Neural crest cell (in vitro differentiated cells): ENCODE measurements around the gene RFX3. TPM values are rescaled to one million over a fixed set of nuclear protein-coding genes. Genes with fewer than 3 reads are reported as not detected.

Source experiments
- DNase-seq: peaks from one replicate; pipeline ENCODE4 v3.0.0; 2021; ENCODE audit warnings: low read depth, mixed read lengths, low spot score
- H3K27ac Mint-ChIP-seq: one replicate; pipeline ENCODE4 v1.8.0; 2021; ENCODE audit warnings: mild to moderate bottlenecking, mixed read lengths; ENCODE audit not compliant: unreplicated experiment
- H3K27me3 Mint-ChIP-seq: 2 replicates; pipeline ENCODE4 v1.8.0; 2021; ENCODE audit warnings: low read depth, mild to moderate bottlenecking, mixed read lengths
- H3K36me3 Mint-ChIP-seq: 2 replicates; pipeline ENCODE4 v1.8.0; 2021; ENCODE audit warnings: low read depth, mild to moderate bottlenecking, mixed read lengths
- H3K4me1 Mint-ChIP-seq: 2 replicates; pipeline ENCODE4 v1.8.0; 2021; ENCODE audit warnings: mixed read lengths
- H3K4me3 Mint-ChIP-seq: one replicate; pipeline ENCODE4 v1.8.0; 2021; ENCODE audit warnings: mild to moderate bottlenecking, mixed read lengths
- H3K9me3 Mint-ChIP-seq: 2 replicates; pipeline ENCODE4 v1.8.0; 2021; ENCODE audit warnings: mixed read lengths
- total RNA-seq: library from RNA; stranded (reverse); gene quantifications from 2 replicates; pipeline ENCODE4 v1.2.1, GENCODE V29; 2021
- TF ChIP-seq, protein P1 (sequence below): fragments of 200-600 bp; sonication (generic); conservative IDR thresholded peaks from 2 replicates; pipeline ENCODE4 v1.5.0; 2021; ENCODE audit warnings: antibody characterized with exemption, mild to moderate bottlenecking

The RFX3 gene
- total RNA-seq, 1 donor from 2014 or later: 46.9 TPM

DNA sequence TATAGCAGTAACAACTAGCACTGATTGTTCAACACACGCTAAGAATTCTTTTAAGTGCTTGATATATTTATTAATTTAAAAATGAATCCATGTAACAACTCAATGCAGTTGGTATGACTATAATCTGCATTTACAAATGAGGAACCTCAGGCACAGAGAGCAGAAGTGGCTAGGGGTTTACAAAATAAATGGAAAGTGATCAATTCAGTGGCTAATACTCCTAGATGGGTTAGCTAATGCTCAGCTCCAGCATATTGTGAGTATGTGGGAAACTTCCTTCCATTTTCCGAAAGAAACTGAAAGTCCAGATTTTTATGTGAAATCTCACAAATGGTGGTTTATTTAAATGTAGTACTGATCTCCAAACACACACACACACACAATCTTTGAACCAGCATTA is 128.0 kb downstream of the RFX3 start:
- peaks cover 18% of the 10 kb centered on the region for H3K36me3 Mint-ChIP-seq
- TF ChIP-seq, protein P1, sequence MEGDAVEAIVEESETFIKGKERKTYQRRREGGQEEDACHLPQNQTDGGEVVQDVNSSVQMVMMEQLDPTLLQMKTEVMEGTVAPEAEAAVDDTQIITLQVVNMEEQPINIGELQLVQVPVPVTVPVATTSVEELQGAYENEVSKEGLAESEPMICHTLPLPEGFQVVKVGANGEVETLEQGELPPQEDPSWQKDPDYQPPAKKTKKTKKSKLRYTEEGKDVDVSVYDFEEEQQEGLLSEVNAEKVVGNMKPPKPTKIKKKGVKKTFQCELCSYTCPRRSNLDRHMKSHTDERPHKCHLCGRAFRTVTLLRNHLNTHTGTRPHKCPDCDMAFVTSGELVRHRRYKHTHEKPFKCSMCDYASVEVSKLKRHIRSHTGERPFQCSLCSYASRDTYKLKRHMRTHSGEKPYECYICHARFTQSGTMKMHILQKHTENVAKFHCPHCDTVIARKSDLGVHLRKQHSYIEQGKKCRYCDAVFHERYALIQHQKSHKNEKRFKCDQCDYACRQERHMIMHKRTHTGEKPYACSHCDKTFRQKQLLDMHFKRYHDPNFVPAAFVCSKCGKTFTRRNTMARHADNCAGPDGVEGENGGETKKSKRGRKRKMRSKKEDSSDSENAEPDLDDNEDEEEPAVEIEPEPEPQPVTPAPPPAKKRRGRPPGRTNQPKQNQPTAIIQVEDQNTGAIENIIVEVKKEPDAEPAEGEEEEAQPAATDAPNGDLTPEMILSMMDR: no peak
- peaks cover 18% of the 10 kb centered on the region for H3K4me1 Mint-ChIP-seq
- no peaks in the 10 kb centered on the region for H3K9me3 Mint-ChIP-seq
- H3K27me3 Mint-ChIP-seq: no peaks in the 10 kb centered on the region
- no peak for DNase-seq
- H3K4me3 Mint-ChIP-seq: no peak overlapping the region
- no peak overlapping the region for H3K27ac Mint-ChIP-seq

DNA sequence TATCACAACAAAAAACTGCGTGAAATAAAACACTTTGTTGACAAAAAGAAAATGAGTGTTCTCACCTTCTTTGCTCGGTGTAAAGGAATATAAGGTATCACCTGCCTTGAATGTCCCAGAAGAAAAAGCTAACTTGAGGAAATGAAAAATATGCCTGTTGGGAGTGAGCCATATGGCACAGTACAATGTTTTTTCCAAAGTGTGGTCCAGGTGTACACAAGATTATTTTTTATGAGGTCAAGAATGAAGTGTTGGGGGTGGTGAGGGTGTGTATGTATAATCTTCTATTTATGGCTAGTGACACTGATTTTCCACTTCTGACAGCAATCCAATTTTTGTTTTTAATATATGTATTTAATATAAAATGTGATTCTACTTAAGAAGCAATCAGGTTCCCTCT is 134.4 kb downstream of the RFX3 start:
- no peak for DNase-seq
- H3K36me3 Mint-ChIP-seq: peaks cover 49% of the 10 kb centered on the region
- H3K27ac Mint-ChIP-seq: no peak overlapping the region
- peaks cover 7% of the 10 kb centered on the region for H3K9me3 Mint-ChIP-seq
- H3K27me3 Mint-ChIP-seq: no peaks in the 10 kb centered on the region
- peaks cover 16% of the 10 kb centered on the region for H3K4me1 Mint-ChIP-seq
- H3K4me3 Mint-ChIP-seq: no peak overlapping the region
- TF ChIP-seq, protein P1: no peak

- H3K27ac Mint-ChIP-seq: no peak overlapping the region
- DNase-seq: no peak
- TF ChIP-seq, protein P1: no peak
- H3K27me3 Mint-ChIP-seq: no peaks in the 10 kb centered on the region
- H3K36me3 Mint-ChIP-seq: peaks cover 42% of the 10 kb centered on the region
- peaks cover 8% of the 10 kb centered on the region for H3K9me3 Mint-ChIP-seq
- H3K4me1 Mint-ChIP-seq: peaks cover 12% of the 10 kb centered on the region
- H3K4me3 Mint-ChIP-seq: no peak overlapping the region
These were observed 139.0 kb downstream of the RFX3 start for GRCh38 chr9:3386753-3387152.

- no peaks in the 10 kb centered on the region for H3K27me3 Mint-ChIP-seq
- H3K4me1 Mint-ChIP-seq: peaks cover 10% of the 10 kb centered on the region
- DNase-seq: no peak
- peaks cover 38% of the 10 kb centered on the region for H3K36me3 Mint-ChIP-seq
- H3K4me3 Mint-ChIP-seq: no peak overlapping the region
- H3K9me3 Mint-ChIP-seq: peaks cover 6% of the 10 kb centered on the region
- TF ChIP-seq, protein P1: no peak
- no peak overlapping the region for H3K27ac Mint-ChIP-seq
These were observed 139.9 kb downstream of the RFX3 start for GRCh38 chr9:3385871-3386270.

DNA sequence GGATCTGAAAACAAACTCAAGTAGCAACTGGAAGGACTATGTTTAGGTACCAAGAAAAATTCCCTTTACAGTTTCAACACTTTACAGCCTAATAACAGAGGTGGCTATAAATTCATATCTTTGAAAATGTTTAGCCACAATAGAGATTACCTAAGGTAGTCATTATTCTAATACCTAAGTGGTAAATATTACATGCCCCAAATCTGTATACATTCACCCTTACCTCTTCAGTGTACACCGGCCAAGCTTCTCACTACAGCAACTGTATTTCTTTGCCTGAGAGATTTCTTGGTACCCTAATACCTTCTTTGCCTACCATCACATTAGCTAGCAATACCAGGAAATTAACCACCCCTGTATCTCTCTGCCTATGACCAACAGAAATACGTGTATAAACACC is 154.0 kb downstream of the RFX3 start:
- H3K4me3 Mint-ChIP-seq: no peak overlapping the region
- TF ChIP-seq, protein P1: no peak
- H3K27ac Mint-ChIP-seq: no peak overlapping the region
- no peak for DNase-seq
- no peaks in the 10 kb centered on the region for H3K27me3 Mint-ChIP-seq
- H3K36me3 Mint-ChIP-seq: peaks cover 6% of the 10 kb centered on the region
- peaks cover 10% of the 10 kb centered on the region for H3K4me1 Mint-ChIP-seq
- peaks cover 5% of the 10 kb centered on the region for H3K9me3 Mint-ChIP-seq

DNA sequence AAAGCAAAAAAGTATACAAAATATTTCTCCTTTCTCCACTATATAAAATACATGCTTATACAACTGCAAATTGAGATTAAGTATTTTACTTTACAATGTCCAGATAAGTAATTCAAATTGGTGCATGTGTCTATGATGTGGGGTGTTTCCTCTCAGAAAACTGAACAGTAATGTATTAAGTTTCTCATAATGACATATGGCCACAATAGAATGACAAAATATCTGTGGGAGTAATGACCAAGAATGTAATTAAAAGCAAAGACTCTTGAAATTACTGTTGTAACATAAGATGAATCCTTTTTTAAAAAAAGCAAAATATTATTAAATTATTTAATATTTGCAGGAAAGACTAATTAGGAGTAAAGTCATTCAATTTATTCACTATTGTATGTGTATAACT is 155.1 kb downstream of the RFX3 start:
- H3K27ac Mint-ChIP-seq: no peak overlapping the region

More for the DNA sequence above, 155.1 kb downstream of the RFX3 start:
- Mint-ChIP-seq H3K4me3 (no peak overlapping the region), H3K36me3 (peaks cover 8% of the 10 kb centered on the region), H3K9me3 (peaks cover 5% of the 10 kb centered on the region), H3K27me3 (no peaks in the 10 kb centered on the region), H3K4me1 (peaks cover 13% of the 10 kb centered on the region)
- DNase-seq: no peak
- TF ChIP-seq, protein P1: no peak
